Mesendoderm (in vitro differentiated cells): ENCODE data around the gene ABCA13.
"Not testable (repeated sequence)": the region's sequence is repeated elsewhere in the genome, so short reads cannot be mapped to it uniquely, and the experiment has no call there.

ENCODE experiments used
- DNase-seq: peaks from one replicate; pipeline ENCODE4 v3.0.0; 2013
- H2AK5ac ChIP-seq: 2 replicates; pipeline ENCODE4 v1.6.1; 2013; ENCODE audit warnings: low read length, inconsistent platforms
- H2BK120ac ChIP-seq: 2 replicates; pipeline ENCODE4 v1.6.1; 2013; ENCODE audit warnings: low read depth, mild to moderate bottlenecking, low read length, moderate library complexity, mixed read lengths
- H2BK15ac ChIP-seq: replicated peaks from 2 replicates; pipeline ENCODE4 v1.6.1; 2013; ENCODE audit warnings: low read depth, mild to moderate bottlenecking, moderate library complexity
- H2BK5ac ChIP-seq: 2 replicates; pipeline ENCODE4 v1.6.1; 2013; ENCODE audit warnings: low read length, inconsistent platforms
- H3K18ac ChIP-seq: 2 replicates; pipeline ENCODE4 v1.6.1; 2013; ENCODE audit warnings: mild to moderate bottlenecking, low read length, mixed read lengths
- H3K23ac ChIP-seq: one replicate; pipeline ENCODE4 v1.6.1; 2013; ENCODE audit warnings: low read length
- H3K27ac ChIP-seq: 2 replicates; pipeline ENCODE4 v1.5.1; 2013; ENCODE audit warnings: low read depth, mild to moderate bottlenecking, inconsistent platforms, low read length, moderate library complexity
- H3K27me3 ChIP-seq: 2 replicates; pipeline ENCODE4 v1.6.1; 2013; ENCODE audit warnings: low read length, control low read depth, mild to moderate bottlenecking, inconsistent platforms; ENCODE audit not compliant: insufficient read depth, poor library complexity
- H3K36me3 ChIP-seq: 2 replicates; pipeline ENCODE4 v1.6.1; 2013; ENCODE audit warnings: low read length, inconsistent platforms; ENCODE audit not compliant: control insufficient read depth, insufficient read depth
- H3K4ac ChIP-seq: one replicate; pipeline ENCODE4 v1.6.1; 2013; ENCODE audit warnings: low read depth, mild to moderate bottlenecking, low read length, moderate library complexity
- H3K4me1 ChIP-seq: 2 replicates; pipeline ENCODE4 v1.6.1; 2013; ENCODE audit warnings: low read depth, low read length, inconsistent platforms; ENCODE audit not compliant: control insufficient read depth
- H3K4me2 ChIP-seq: 2 replicates; pipeline ENCODE4 v1.6.1; 2013; ENCODE audit warnings: low read length
- H3K4me3 ChIP-seq: 2 replicates; pipeline ENCODE4 v1.5.1; 2013; ENCODE audit warnings: mild to moderate bottlenecking, low read length
- H3K56ac ChIP-seq: one replicate; pipeline ENCODE4 v1.6.1; 2013; ENCODE audit warnings: low read length
- H3K79me1 ChIP-seq: 2 replicates; pipeline ENCODE4 v1.6.1; 2013; ENCODE audit warnings: low read length, inconsistent platforms
- H3K79me2 ChIP-seq: 2 replicates; pipeline ENCODE4 v1.6.1; 2013; ENCODE audit warnings: mild to moderate bottlenecking, low read length; ENCODE audit not compliant: control insufficient read depth, insufficient read depth
- H3K9ac ChIP-seq: 2 replicates; pipeline ENCODE4 v1.6.1; 2013; ENCODE audit warnings: low read length, inconsistent platforms
- H4K5ac ChIP-seq: one replicate; pipeline ENCODE4 v1.6.1; 2013; ENCODE audit warnings: low read length
- H4K8ac ChIP-seq: one replicate; pipeline ENCODE4 v1.6.1; 2013; ENCODE audit warnings: low read depth, mild to moderate bottlenecking, control low read depth, low read length, moderate library complexity
- whole genome bisulfite sequencing: extraction: QIAGEN DNeasy Blood & Tissue Kit; methylation state at CpG from one replicate; pipeline ENCODE4 v1.1.7; 2013; ENCODE audit warnings: low lambda C conversion rate, missing lambda C conversion rate; ENCODE audit not compliant: insufficient coverage; ENCODE audit errors: extremely low coverage; 5-methylcytosine and 5-hydroxymethylcytosine counted together

ABCA13 gene

DNA sequence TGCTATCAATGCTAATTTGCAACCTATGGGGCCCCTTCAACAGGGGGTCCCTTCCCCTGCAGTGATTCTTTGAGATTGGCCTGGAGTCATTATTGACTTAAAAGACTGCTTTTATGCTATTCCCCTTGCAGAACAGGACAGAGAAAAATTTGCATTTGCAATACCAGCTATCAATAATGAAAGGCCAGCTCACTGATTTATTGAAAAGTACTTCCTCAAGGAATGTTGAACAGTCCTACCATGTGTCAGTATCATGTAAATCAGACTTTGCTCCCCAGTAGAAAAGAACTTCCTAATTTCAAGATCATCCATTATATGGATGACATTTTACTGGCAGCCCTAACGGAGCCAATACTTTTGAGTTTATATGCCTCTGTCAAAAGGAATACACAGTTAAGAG, 29.7 kb upstream of the ABCA13 start:
- Histone ChIP-seq H3K27ac (no peak overlapping the region), H3K9ac (no peak overlapping the region), H3K36me3 (no peaks in the 10 kb centered on the region), H3K4me2 (no peak overlapping the region), H3K4me3 (no peak overlapping the region), H2AK5ac (no peak overlapping the region), H3K4me1 (no peaks in the 10 kb centered on the region), H3K4ac (no peak overlapping the region), H2BK5ac (no peak overlapping the region), H3K18ac (no peak overlapping the region), H2BK120ac (no peak overlapping the region), H3K56ac (no peak overlapping the region), H3K79me1 (no peaks in the 10 kb centered on the region), H3K27me3 (no peaks in the 10 kb centered on the region), H3K23ac (no peak overlapping the region), H2BK15ac (no peak overlapping the region), H3K79me2 (no peaks in the 10 kb centered on the region), H4K8ac (no peak overlapping the region), H4K5ac (no peak overlapping the region)
- WGBS, result no CpG with 5 or more reads among the region's 1 CpG
- DNase-seq, result no peak

- Histone ChIP-seq H3K23ac (no peak overlapping the region), H3K79me1 (no peaks in the 10 kb centered on the region), H3K4me3 (no peak overlapping the region), H2BK120ac (peak overlapping the region; percentile 4), H3K4ac (no peak overlapping the region), H3K18ac (no peak overlapping the region), H3K4me2 (no peak overlapping the region), H3K9ac (no peak overlapping the region), H2BK5ac (no peak overlapping the region), H3K36me3 (no peaks in the 10 kb centered on the region), H4K5ac (no peak overlapping the region), H3K56ac (peak overlapping the region; percentile 34), H3K27ac (peak overlapping the region; percentile 57), H2AK5ac (peak overlapping the region; percentile 94), H3K27me3 (no peaks in the 10 kb centered on the region), H3K79me2 (no peaks in the 10 kb centered on the region), H4K8ac (no peak overlapping the region), H2BK15ac (no peak overlapping the region), H3K4me1 (no peaks in the 10 kb centered on the region)
- WGBS, result no CpG with 5 or more reads among the region's 4 CpGs
- DNase-seq, result no peak
Observed at GRCh38 chr7:48144291-48144768, 26.9 kb upstream of the ABCA13 start.

DNA sequence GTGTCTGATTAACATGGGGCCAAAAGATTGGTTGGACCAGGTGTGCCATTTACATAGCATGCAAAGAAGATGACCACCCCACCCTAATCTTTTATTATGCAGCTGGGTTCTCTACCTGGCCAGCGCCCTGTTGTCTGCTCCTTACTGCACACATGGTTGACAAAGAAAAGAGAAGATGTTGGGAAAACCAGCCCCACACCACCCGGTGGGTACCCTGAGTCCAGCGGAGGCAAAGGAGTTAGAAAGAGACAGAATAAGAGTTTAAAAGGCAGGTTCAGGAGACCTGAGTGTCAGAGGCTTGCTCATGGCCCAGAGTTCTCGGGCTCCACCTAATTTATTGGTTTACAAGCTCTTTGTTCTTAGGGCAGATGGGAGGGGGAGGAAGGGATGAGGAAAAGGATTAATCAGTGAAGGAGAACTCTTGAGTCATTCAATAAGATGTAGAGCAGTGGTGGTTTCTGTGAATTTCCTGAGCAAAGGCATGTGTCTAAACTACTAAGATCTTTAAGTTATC, 24.1 kb upstream of the ABCA13 start:
- H3K79me2 ChIP-seq, result no peaks in the 10 kb centered on the region
- no peaks in the 10 kb centered on the region for H3K36me3 ChIP-seq
- H3K23ac ChIP-seq, result no peak overlapping the region
- no peaks in the 10 kb centered on the region for H3K27me3 ChIP-seq
- DNase-seq, result no peak
- peak overlapping the region; percentile 17 for H2BK120ac ChIP-seq
- no peak overlapping the region for H2AK5ac ChIP-seq
- H3K18ac ChIP-seq, result peak overlapping the region; percentile 54
- no peak overlapping the region for H2BK5ac ChIP-seq
- no peaks in the 10 kb centered on the region for H3K4me1 ChIP-seq
- no peak overlapping the region for H3K27ac ChIP-seq
- no peak overlapping the region for H3K4me2 ChIP-seq
- H3K9ac ChIP-seq, result no peak overlapping the region
- H3K79me1 ChIP-seq, result no peaks in the 10 kb centered on the region
- WGBS, result no CpG with 5 or more reads among the region's 4 CpGs
- no peak overlapping the region for H4K8ac ChIP-seq
- no peak overlapping the region for H3K56ac ChIP-seq
- H4K5ac ChIP-seq, result no peak overlapping the region
- no peak overlapping the region for H2BK15ac ChIP-seq
- no peak overlapping the region for H3K4ac ChIP-seq
- no peak overlapping the region for H3K4me3 ChIP-seq

GRCh38 chr7:48147690-48148089, 23.6 kb upstream of the ABCA13 start:
- H3K18ac ChIP-seq, result peak overlapping the region; percentile 30
- H3K56ac ChIP-seq, H4K8ac ChIP-seq, H2AK5ac ChIP-seq, H3K4me1 ChIP-seq, H3K23ac ChIP-seq, H3K4ac ChIP-seq, H3K4me2 ChIP-seq, H2BK120ac ChIP-seq, H3K36me3 ChIP-seq, H2BK5ac ChIP-seq, H3K27ac ChIP-seq, H3K79me2 ChIP-seq, H4K5ac ChIP-seq, DNase-seq, H3K4me3 ChIP-seq, H3K27me3 ChIP-seq, H2BK15ac ChIP-seq, H3K79me1 ChIP-seq, H3K9ac ChIP-seq: not testable (repeated sequence)
- no CpG with 5 or more reads among the region's 7 CpGs for WGBS

GRCh38 chr7:48148311-48148710, 22.9 kb upstream of the ABCA13 start:
- Histone ChIP-seq H4K8ac (no peak overlapping the region), H3K79me2 (no peaks in the 10 kb centered on the region), H4K5ac (no peak overlapping the region), H3K4me2 (no peak overlapping the region), H3K4ac (no peak overlapping the region), H3K4me1 (no peaks in the 10 kb centered on the region), H2AK5ac (no peak overlapping the region), H3K27ac (no peak overlapping the region), H3K4me3 (no peak overlapping the region), H3K36me3 (no peaks in the 10 kb centered on the region), H3K79me1 (no peaks in the 10 kb centered on the region), H3K27me3 (no peaks in the 10 kb centered on the region), H3K23ac (no peak overlapping the region), H3K18ac (no peak overlapping the region), H2BK15ac (peak overlapping the region; percentile 46), H3K9ac (no peak overlapping the region), H2BK120ac (no peak overlapping the region), H2BK5ac (no peak overlapping the region), H3K56ac (peak overlapping the region; percentile 49)
- no CpG with 5 or more reads among the region's 2 CpGs for WGBS
- DNase-seq, result no peak

DNA sequence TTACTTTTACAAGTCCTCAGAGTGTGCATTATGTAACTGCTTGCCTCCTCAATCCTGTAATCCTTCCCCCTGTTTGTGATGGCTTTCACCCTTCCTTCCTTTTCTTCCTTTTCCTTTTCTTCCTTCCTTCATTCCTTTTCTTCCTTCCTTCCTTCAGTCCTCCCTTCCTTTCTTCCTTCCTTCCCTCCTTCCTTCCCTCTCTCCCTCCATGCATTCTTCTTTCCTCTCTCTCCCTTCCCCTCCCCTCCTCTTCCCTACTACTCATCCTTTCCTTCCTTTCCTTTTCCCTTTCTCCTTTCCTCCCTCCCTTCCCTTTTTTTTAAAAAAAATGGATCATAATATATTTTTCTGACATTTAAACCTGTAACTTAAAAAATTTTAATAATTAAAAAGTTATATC, 22.2 kb upstream of the ABCA13 start:
- H3K4me1 ChIP-seq, result no peaks in the 10 kb centered on the region
- no peaks in the 10 kb centered on the region for H3K36me3 ChIP-seq
- no peak overlapping the region for H3K23ac ChIP-seq
- H4K5ac ChIP-seq, result no peak overlapping the region
- no peak overlapping the region for H3K27ac ChIP-seq
- H3K9ac ChIP-seq, result no peak overlapping the region
- no peak overlapping the region for H2AK5ac ChIP-seq
- H3K27me3 ChIP-seq, result no peaks in the 10 kb centered on the region
- no peak overlapping the region for H3K56ac ChIP-seq
- H4K8ac ChIP-seq, result no peak overlapping the region
- H3K79me2 ChIP-seq, result no peaks in the 10 kb centered on the region
- H3K4ac ChIP-seq, result no peak overlapping the region
- H3K4me3 ChIP-seq, result no peak overlapping the region
- no peak overlapping the region for H3K18ac ChIP-seq
- no peak for DNase-seq
- H2BK15ac ChIP-seq, result no peak overlapping the region
- H3K4me2 ChIP-seq, result no peak overlapping the region
- no peaks in the 10 kb centered on the region for H3K79me1 ChIP-seq
- H2BK120ac ChIP-seq, result no peak overlapping the region
- H2BK5ac ChIP-seq, result no peak overlapping the region
